H1 (cell line): ENCODE measurements around the gene MGST2. TPM values are rescaled to one million over a fixed set of nuclear protein-coding genes. Genes with fewer than 3 reads are reported as not detected.

Source experiments
- CTCF ChIA-PET: fragments of 300-600 bp; sonication (Branson Sonifier 250); formaldehyde crosslinking; loops from one replicate; lab custom pipeline; 2021; ENCODE audit not compliant: partially characterized antibody; lab: Charles Lee
- POLR2A ChIA-PET: fragments of 300-600 bp; sonication (Branson Sonifier 250); formaldehyde crosslinking; loops from one replicate; lab custom pipeline; 2021; ENCODE audit warnings: inconsistent platforms; ENCODE audit not compliant: partially characterized antibody; lab: Charles Lee
- DNase-seq, 2 experiments: peaks; one replicate each; pipeline versions ENCODE4 v3.0.0 to v3.0.0-alpha.2; 2010 to 2022; ENCODE audit warnings: low spot score in 2 of 2, low read depth in 1 of 2, mixed read lengths in 1 of 2
- FAIRE-seq: peaks from 2 replicates; lab custom pipeline; 2011; peaks lifted over from hg19 to GRCh38; lab: Jason Lieb, UNC
- H2AFZ ChIP-seq: 2 replicates; pipeline ENCODE4 v1.8.1; 2012; ENCODE audit warnings: low read length, inconsistent platforms
- H2AK5ac ChIP-seq: 2 replicates; pipeline ENCODE4 v1.6.1; 2013; ENCODE audit warnings: low read depth, low read length
- H2BK120ac ChIP-seq: replicated peaks from 2 replicates; pipeline ENCODE3; 2013; ENCODE audit warnings: low read depth, low read length, inconsistent platforms
- H2BK12ac ChIP-seq: 2 replicates; pipeline ENCODE4 v1.6.1; 2013; ENCODE audit warnings: low read depth, low read length
- H2BK15ac ChIP-seq: 2 replicates; pipeline ENCODE4 v1.6.1; 2013; ENCODE audit warnings: low read length
- H2BK20ac ChIP-seq: 2 replicates; pipeline ENCODE4 v1.6.1; 2013; ENCODE audit warnings: low read length
- H2BK5ac ChIP-seq: 2 replicates; pipeline ENCODE4 v1.6.1; 2013; ENCODE audit warnings: low read depth, low read length
- H3K14ac ChIP-seq: 2 replicates; pipeline ENCODE4 v1.6.1; 2013; ENCODE audit warnings: inconsistent platforms; ENCODE audit not compliant: insufficient read length
- H3K18ac ChIP-seq: 2 replicates; pipeline ENCODE4 v1.6.1; 2013; ENCODE audit warnings: low read length; ENCODE audit errors: extremely low read depth
- H3K23ac ChIP-seq: 2 replicates; pipeline ENCODE4 v1.6.1; 2013; ENCODE audit warnings: inconsistent platforms; ENCODE audit not compliant: insufficient read length
- H3K23me2 ChIP-seq: 2 replicates; pipeline ENCODE4 v1.6.1; 2013; ENCODE audit warnings: low read depth, low read length
- H3K27ac ChIP-seq: 2 replicates; pipeline ENCODE4 v1.6.1; 2011; ENCODE audit warnings: low read depth, low read length, inconsistent platforms
- H3K27me3 ChIP-seq, 4 experiments: replicated peaks in 1 of 4; 1 replicate in 1 of 4; 2 replicates in 3 of 4; pipeline versions ENCODE4 v1.6.1 to v1.8.1; 2011 to 2013; ENCODE audit warnings: low read length in 3 of 4, mild to moderate bottlenecking in 3 of 4, inconsistent platforms in 2 of 4, mixed read lengths in 2 of 4, moderate library complexity in 1 of 4; ENCODE audit not compliant: control insufficient read depth in 3 of 4, insufficient read depth in 3 of 4; ENCODE audit errors: extremely low read depth in 1 of 4
- H3K36me3 ChIP-seq, 4 experiments: 2 replicates each; pipeline versions ENCODE4 v1.6.1 to v1.8.1; 2011 to 2013; ENCODE audit warnings: mild to moderate bottlenecking in 4 of 4, low read length in 3 of 4, moderate library complexity in 2 of 4, control low read depth in 1 of 4, inconsistent platforms in 1 of 4; ENCODE audit not compliant: insufficient read depth in 4 of 4, control insufficient read depth in 2 of 4
- H3K4ac ChIP-seq: replicated peaks from 2 replicates; pipeline ENCODE3; 2013; ENCODE audit warnings: low read length, low read depth, mixed read lengths, inconsistent platforms; ENCODE audit not compliant: insufficient read length
- H3K4me1 ChIP-seq, 4 experiments: replicated peaks in 1 of 4; 1 replicate in 1 of 4; 2 replicates in 3 of 4; pipeline versions ENCODE4 v1.6.1 to v1.8.1; 2011 to 2013; ENCODE audit warnings: low read length in 3 of 4, inconsistent platforms in 2 of 4, mixed read lengths in 1 of 4; ENCODE audit not compliant: insufficient read depth in 4 of 4, control insufficient read depth in 3 of 4
- H3K4me2 ChIP-seq, 2 experiments: 2 replicates each; pipeline versions ENCODE4 v1.6.1 to v1.8.1; 2011 to 2013; ENCODE audit warnings: low read depth in 2 of 2, low read length in 2 of 2, control low read depth in 1 of 2, inconsistent platforms in 1 of 2, mild to moderate bottlenecking in 1 of 2; ENCODE audit not compliant: insufficient read depth in 1 of 2
- H3K4me3 ChIP-seq, 4 experiments: fragments of 200-600, 300-600 bp in 1 of 4; sonication (generic), shearing (Covaris generic), sonication (Bioruptor Twin) in 1 of 4; 2 replicates each; pipeline versions ENCODE4 v1.5.1 to v1.8.1; 2011 to 2016; ENCODE audit warnings: low read length in 4 of 4, low read depth in 3 of 4, control low read depth in 2 of 4, inconsistent platforms in 2 of 4, mild to moderate bottlenecking in 2 of 4, mixed read lengths in 1 of 4, moderate library complexity in 1 of 4; ENCODE audit not compliant: insufficient read depth in 2 of 4; ENCODE audit errors: extremely low read depth in 1 of 4
- H3K56ac ChIP-seq: replicated peaks from 2 replicates; pipeline ENCODE3; 2013; ENCODE audit warnings: low read depth, mild to moderate bottlenecking, mixed read lengths, low read length, inconsistent platforms; ENCODE audit not compliant: insufficient read length
- H3K79me1 ChIP-seq: 2 replicates; pipeline ENCODE4 v1.6.1; 2013; ENCODE audit warnings: low read depth, low read length, control low read depth
- H3K79me2 ChIP-seq, 2 experiments: 2 replicates each; pipeline versions ENCODE4 v1.6.1 to v1.8.1; 2012 to 2013; ENCODE audit warnings: low read length in 2 of 2, mild to moderate bottlenecking in 2 of 2, inconsistent platforms in 1 of 2; ENCODE audit not compliant: insufficient read depth in 2 of 2, control insufficient read depth in 1 of 2
- H3K9ac ChIP-seq, 4 experiments: replicated peaks in 1 of 4; 1 replicate in 1 of 4; 2 replicates in 3 of 4; pipeline versions ENCODE4 v1.6.1 to v1.8.1; 2011 to 2013; ENCODE audit warnings: low read depth in 3 of 4, low read length in 3 of 4, control low read depth in 2 of 4, mild to moderate bottlenecking in 2 of 4, moderate library complexity in 2 of 4, inconsistent platforms in 1 of 4; ENCODE audit errors: extremely low read depth in 1 of 4
- H3K9me3 ChIP-seq, 2 experiments: 2 replicates each; pipeline versions ENCODE4 v1.6.1 to v1.8.1; 2012 to 2013; ENCODE audit warnings: mild to moderate bottlenecking in 2 of 2, moderate library complexity in 2 of 2, control low read depth in 1 of 2, inconsistent platforms in 1 of 2, low read depth in 1 of 2, low read length in 1 of 2, mixed read lengths in 1 of 2; ENCODE audit not compliant: insufficient read depth in 2 of 2
- H4K20me1 ChIP-seq, 2 experiments: replicated peaks in 1 of 2; 2 replicates each; pipeline versions ENCODE3 to v1.8.1; 2011 to 2013; ENCODE audit warnings: inconsistent platforms in 2 of 2, low read length in 2 of 2, mild to moderate bottlenecking in 1 of 2; ENCODE audit not compliant: insufficient read depth in 2 of 2, control insufficient read depth in 1 of 2
- H4K5ac ChIP-seq: 2 replicates; pipeline ENCODE4 v1.6.1; 2013; ENCODE audit warnings: low read length, low read depth, mixed read lengths, inconsistent platforms; ENCODE audit not compliant: insufficient read length
- H4K8ac ChIP-seq: 2 replicates; pipeline ENCODE4 v1.8.0; 2013; ENCODE audit warnings: mild to moderate bottlenecking, moderate library complexity, low read length, inconsistent platforms; ENCODE audit not compliant: insufficient read depth; ENCODE audit errors: extremely low read depth
- H4K91ac ChIP-seq: replicated peaks from 2 replicates; pipeline ENCODE3; 2013; ENCODE audit warnings: low read length, mixed read lengths, inconsistent platforms; ENCODE audit not compliant: insufficient read length
- CBX5 ChIP-seq: fragments of 300-800, 300-1000 bp; sonication (generic); IDR thresholded peaks from 2 replicates; pipeline ENCODE4 v1.7.1; 2016; ENCODE audit warnings: antibody characterized with exemption, low read length, low read depth
- CHD2 ChIP-seq: IDR thresholded peaks from 2 replicates; pipeline ENCODE4 v1.6.1; 2012; ENCODE audit warnings: low read length, improper control_type of control experiment
- CTBP2 ChIP-seq: IDR thresholded peaks from 2 replicates; pipeline ENCODE4 v1.7.0; 2011; ENCODE audit warnings: borderline replicate concordance, mild to moderate bottlenecking, moderate library complexity, mixed read lengths, low read length; ENCODE audit not compliant: insufficient read depth, insufficient read length
- E2F6 ChIP-seq: IDR thresholded peaks from 2 replicates; pipeline ENCODE4 v1.6.1; 2012; ENCODE audit warnings: inconsistent platforms
- FOSL1 ChIP-seq: IDR thresholded peaks from 2 replicates; pipeline ENCODE4 v1.6.1; 2011; ENCODE audit warnings: mild to moderate bottlenecking, low read depth, low read length, moderate library complexity; ENCODE audit not compliant: insufficient read depth
- HDAC6 ChIP-seq: IDR thresholded peaks from one replicate; pipeline ENCODE4 v1.7.1; 2012; ENCODE audit warnings: low read depth, mild to moderate bottlenecking, inconsistent platforms, low read length, moderate library complexity
- MAX ChIP-seq: IDR thresholded peaks from 2 replicates; pipeline ENCODE4 v1.6.1; 2012; ENCODE audit warnings: inconsistent platforms
- NANOG ChIP-seq: IDR thresholded peaks from 2 replicates; pipeline ENCODE4 v1.6.1; 2011; ENCODE audit warnings: low read length, low read depth, mild to moderate bottlenecking, inconsistent platforms; ENCODE audit not compliant: insufficient read depth, poor library complexity, severe bottlenecking
- RXRA ChIP-seq: IDR thresholded peaks from 2 replicates; pipeline ENCODE4 v1.6.1; 2011; ENCODE audit warnings: low read depth, mild to moderate bottlenecking, low read length, moderate library complexity; ENCODE audit not compliant: insufficient read depth
- SP1 ChIP-seq: IDR thresholded peaks from 2 replicates; pipeline ENCODE4 v1.6.1; 2011; ENCODE audit warnings: low read depth, low read length
- SP2 ChIP-seq: IDR thresholded peaks from 2 replicates; pipeline ENCODE4 v1.6.1; 2012; ENCODE audit warnings: mild to moderate bottlenecking, low read length, inconsistent platforms
- WGBS, 2 experiments: shearing (Covaris generic) in 1 of 2; methylation state at CpG; one replicate each; pipeline versions ENCODE4 v1.1.6 to v1.1.7; 2013 to 2015; ENCODE audit warnings: low lambda C conversion rate in 2 of 2, mixed read lengths in 2 of 2, inconsistent platforms in 1 of 2, low coverage in 1 of 2, missing lambda C conversion rate in 1 of 2; ENCODE audit not compliant: insufficient replicate concordance in 2 of 2, insufficient coverage in 1 of 2, insufficient read length in 1 of 2; ENCODE audit errors: extremely low coverage in 1 of 2, missing lambda C conversion rate in 1 of 2; 5-methylcytosine and 5-hydroxymethylcytosine counted together
- polyA plus RNA-seq, 7 experiments: library from polyadenylated mRNA; depleted of rRNA in 3 of 7; stranded (reverse) in 5 of 7; unstranded in 2 of 7; fragments of >200 nt in 5 of 7; fragments of 200-250 nt in 2 of 7; gene quantifications; 1 replicate in 5 of 7; 2 replicates in 1 of 7; 4 replicates in 1 of 7; pipeline versions ENCODE4 v1.2.1 to v1.2.3, GENCODE V29; 2011 to 2013; ENCODE audit warnings: missing spikeins in 2 of 7, mixed read lengths in 2 of 7
- total RNA-seq: library from RNA; stranded (reverse); fragmentation: NEBNext Ultra II Directional; extraction: Animal tissue kit (Norgen Biotek cat#: 25700); gene quantifications from 2 replicates; pipeline ENCODE4 v1.2.1, GENCODE V29; 2021

Gene MGST2
- total and polyA plus RNA-seq, 2 of the 8 experiments (the other 6 are each of a cell fraction or from before 2014, with no cell fraction given): 8.0 to 13.6 TPM

- Histone ChIP-seq H2AK5ac (no peak overlapping the region), H3K18ac (no peak overlapping the region), H2BK15ac (no peak overlapping the region), H3K79me2 (no peaks in the 10 kb centered on the region), H3K23ac (no peak overlapping the region), H2BK20ac (no peak overlapping the region), H3K4me2 (no peak overlapping the region), H3K36me3 (no peaks in the 10 kb centered on the region), H3K4me1 (peaks cover 0 to 5% (median 2%) of the 10 kb centered on the region in 4 experiments; a peak in 2 of 7 replicates), H2BK12ac (no peak overlapping the region), H2BK120ac (no peak overlapping the region), H3K27me3 (no peaks in the 10 kb centered on the region), H3K9me3 (no peaks in the 10 kb centered on the region), H3K4me3 (no peak overlapping the region), H2BK5ac (no peak overlapping the region)
- WGBS, 2 experiments: 83% methylated on average over 2 of the region's 2 CpGs; no CpG with 5 or more reads in 1 of the 2 experiments
- no peak for DNase-seq
- POLR2A ChIA-PET: interaction anchor here (0.6 kb wide), 1 partner anchor 22 kb away, joined by 3 read pairs; no protein-coding TSS in a partner anchor
- TF ChIP-seq SP2: no peak
- TF ChIP-seq HDAC6: no peak
- TF ChIP-seq CTBP2: no peak
- TF ChIP-seq RXRA: no peak
- TF ChIP-seq CBX5: no peak
- no peak for TF ChIP-seq NANOG
- TF ChIP-seq MAX: no peak
- no peak for TF ChIP-seq FOSL1
- TF ChIP-seq E2F6: no peak
- TF ChIP-seq SP1: no peak
- TF ChIP-seq CHD2: no peak
- TF ChIP-seq, all 59 proteins: peak for 0
- no peak overlapping the region for H3K4ac ChIP-seq
- no peaks in the 10 kb centered on the region for H3K79me1 ChIP-seq
- no peak overlapping the region for H3K56ac ChIP-seq
- CTCF ChIA-PET: interaction anchor here (0.8 to 21.5 kb wide), 7 partner anchors 10 to 923 kb away, joined by 3 to 239 read pairs (median 3); no protein-coding TSS in a partner anchor
- no peak overlapping the region for H3K9ac ChIP-seq
- H4K91ac ChIP-seq: no peak overlapping the region
- H2AFZ ChIP-seq: no peak overlapping the region
- no peak overlapping the region for H4K8ac ChIP-seq
- no peaks in the 10 kb centered on the region for H4K20me1 ChIP-seq
- no peak overlapping the region for H3K14ac ChIP-seq
- no peak overlapping the region for H4K5ac ChIP-seq
- H3K23me2 ChIP-seq: no peaks in the 10 kb centered on the region; the same call in 1 of the 2 replicates
- no peak for FAIRE-seq
- H3K27ac ChIP-seq: no peak overlapping the region
Measured at GRCh38 chr4:139672215-139672614, 6.6 kb downstream of the MGST2 start.
